ENCODE results near the gene MLKL.

DNA sequence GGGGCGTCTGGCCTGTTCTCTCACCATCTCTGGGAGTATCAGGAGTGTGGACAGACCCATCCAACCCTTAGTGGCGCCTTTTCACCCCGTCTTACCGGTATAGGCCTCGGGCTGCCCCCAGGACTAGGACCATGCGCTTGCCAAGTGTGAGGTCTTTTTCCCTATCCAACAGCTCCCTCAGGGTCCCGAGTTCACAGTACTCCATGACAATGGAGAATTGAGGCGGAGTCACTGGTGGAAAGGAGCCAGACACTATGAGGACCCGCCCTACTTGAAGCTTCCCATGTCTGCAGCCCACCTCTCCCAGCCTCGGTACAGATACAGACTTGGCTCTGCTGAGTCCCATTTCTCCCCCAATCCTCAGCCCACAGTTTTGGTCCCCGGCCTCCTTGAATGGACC is 18.1 kb downstream of the MLKL start:
- TF ChIP-seq, protein P1, sequence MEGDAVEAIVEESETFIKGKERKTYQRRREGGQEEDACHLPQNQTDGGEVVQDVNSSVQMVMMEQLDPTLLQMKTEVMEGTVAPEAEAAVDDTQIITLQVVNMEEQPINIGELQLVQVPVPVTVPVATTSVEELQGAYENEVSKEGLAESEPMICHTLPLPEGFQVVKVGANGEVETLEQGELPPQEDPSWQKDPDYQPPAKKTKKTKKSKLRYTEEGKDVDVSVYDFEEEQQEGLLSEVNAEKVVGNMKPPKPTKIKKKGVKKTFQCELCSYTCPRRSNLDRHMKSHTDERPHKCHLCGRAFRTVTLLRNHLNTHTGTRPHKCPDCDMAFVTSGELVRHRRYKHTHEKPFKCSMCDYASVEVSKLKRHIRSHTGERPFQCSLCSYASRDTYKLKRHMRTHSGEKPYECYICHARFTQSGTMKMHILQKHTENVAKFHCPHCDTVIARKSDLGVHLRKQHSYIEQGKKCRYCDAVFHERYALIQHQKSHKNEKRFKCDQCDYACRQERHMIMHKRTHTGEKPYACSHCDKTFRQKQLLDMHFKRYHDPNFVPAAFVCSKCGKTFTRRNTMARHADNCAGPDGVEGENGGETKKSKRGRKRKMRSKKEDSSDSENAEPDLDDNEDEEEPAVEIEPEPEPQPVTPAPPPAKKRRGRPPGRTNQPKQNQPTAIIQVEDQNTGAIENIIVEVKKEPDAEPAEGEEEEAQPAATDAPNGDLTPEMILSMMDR (IDR thresholded peaks at IDR 0.05; ENCODE audit: insufficient read depth, low read length) = no peak
- TF ChIP-seq POLR2AphosphoS5 (IDR thresholded peaks at IDR 0.05; ENCODE audit: low read depth) (no peak), GABPA (IDR thresholded peaks at IDR 0.05; ENCODE audit: low read depth) (no peak)

Measured in HL-60 (cell line).